Islet precursor cell (in vitro differentiated cells): ENCODE data around the gene CNPPD1.
A peak's percentile ranks its signal among the peaks of the same experiment; 100 is the strongest.
"Not testable (repeated sequence)": the region's sequence is repeated elsewhere in the genome, so short reads cannot be mapped to it uniquely, and the experiment has no call there.

Experiments used
- DNase-seq: peaks from one replicate; pipeline ENCODE4 v3.0.0-alpha.2; 2018

The CNPPD1 gene

GRCh38 chr2:219207884-219208740, 31.4 kb upstream of the CNPPD1 start:
- DNase-seq = no peak

DNA sequence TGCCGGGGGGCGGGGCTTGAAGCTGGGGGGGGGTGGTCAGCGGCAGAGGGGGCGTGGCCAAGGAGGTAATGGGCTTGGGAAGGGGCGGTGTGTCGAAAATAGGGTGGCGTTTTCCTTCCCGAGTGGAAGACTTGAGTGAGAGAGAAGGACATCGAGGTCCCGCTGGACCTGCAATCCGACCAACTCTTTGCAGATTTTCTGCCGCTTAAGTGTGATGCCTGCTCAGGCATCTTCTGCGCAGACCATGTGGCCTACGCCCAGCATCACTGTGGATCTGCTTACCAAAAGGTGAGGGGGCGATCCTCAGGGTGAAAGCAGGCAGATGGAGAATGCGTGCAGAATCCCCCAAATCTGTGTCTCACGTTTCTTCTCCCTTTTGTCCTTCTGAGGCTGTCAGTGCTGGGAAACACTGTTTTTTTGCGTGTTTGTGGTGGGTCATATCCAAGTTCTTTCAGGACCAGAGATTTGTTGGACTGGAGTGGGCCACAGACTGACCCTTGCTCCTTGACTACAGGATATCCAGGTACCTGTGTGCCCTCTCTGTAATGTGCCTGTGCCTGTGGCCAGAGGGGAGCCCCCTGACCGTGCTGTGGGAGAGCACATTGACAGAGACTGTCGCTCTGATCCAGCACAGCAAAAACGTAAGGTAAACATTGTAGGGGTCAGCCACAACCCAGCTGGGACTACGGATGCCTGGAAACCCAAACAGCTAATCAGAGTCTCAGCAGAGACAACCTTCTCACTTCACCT, 30.6 kb upstream of the CNPPD1 start:
- DNase-seq = no peak

DNA sequence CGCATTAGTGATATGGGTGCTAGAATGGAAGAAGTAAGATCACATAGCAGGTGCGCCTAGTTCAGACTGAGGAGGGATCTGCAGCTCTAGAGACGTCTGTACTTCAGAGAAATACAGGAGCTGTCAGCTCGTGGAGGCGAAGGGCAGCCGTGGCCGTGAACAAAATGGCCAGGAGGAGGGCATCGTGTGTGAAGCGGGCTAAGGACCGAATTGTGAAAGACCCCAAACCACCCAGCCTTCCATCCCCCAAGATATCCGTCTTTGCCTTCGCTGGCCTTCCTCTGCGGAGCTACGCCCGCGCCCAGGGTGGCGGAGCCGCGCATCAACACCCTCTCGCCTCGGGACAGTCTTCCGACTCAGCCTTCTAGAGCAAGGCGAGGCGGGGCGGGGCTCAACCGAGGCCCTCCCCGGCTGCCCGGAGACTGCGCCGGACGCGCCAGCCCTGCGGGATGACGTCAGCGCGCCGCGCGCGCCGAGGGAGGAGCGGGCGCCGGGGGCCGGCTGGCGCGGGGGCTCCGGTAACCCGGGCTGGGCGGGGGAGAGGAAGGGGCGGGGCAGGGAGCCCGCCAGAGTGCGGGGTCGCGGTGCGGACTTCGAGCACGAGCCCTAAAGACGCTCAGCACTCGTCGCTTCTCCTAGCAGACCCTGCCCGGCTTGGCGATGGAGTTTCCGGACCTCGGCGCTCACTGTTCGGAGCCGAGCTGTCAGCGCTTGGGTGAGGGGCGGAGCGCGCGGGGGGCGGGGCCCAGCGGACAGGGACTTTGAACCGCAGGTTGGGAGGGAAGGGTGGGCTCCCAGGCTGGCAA, 29.8 kb upstream of the CNPPD1 start, which contains the start of gene ZFAND2B:
TSS of gene ZFAND2B (plus strand) at position 455 of the 806 bp plus-strand sequence. CDS start at position 661, 206 bp downstream.
- peak; percentile 96 for DNase-seq

DNA sequence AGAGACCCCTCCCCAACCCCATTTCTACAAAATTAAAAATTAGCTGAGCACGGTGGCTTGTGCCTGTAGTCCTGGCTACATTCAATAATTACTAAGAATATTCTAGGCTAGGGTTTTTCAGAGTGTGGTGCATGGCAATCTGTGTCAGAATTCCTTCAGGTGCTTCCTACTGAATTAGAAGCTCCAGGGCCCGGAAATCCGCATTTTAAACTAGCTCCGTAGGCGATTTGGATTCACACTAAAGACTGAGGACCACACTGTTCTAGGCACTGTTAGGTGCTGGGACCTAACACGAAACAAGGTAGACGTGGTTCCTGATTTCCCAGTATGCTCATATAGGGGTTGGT, 29.2 kb upstream of the CNPPD1 start:
- DNase-seq = no peak

GRCh38 chr2:219205165-219205538, 28.4 kb upstream of the CNPPD1 start:
- DNase-seq = no peak

DNA sequence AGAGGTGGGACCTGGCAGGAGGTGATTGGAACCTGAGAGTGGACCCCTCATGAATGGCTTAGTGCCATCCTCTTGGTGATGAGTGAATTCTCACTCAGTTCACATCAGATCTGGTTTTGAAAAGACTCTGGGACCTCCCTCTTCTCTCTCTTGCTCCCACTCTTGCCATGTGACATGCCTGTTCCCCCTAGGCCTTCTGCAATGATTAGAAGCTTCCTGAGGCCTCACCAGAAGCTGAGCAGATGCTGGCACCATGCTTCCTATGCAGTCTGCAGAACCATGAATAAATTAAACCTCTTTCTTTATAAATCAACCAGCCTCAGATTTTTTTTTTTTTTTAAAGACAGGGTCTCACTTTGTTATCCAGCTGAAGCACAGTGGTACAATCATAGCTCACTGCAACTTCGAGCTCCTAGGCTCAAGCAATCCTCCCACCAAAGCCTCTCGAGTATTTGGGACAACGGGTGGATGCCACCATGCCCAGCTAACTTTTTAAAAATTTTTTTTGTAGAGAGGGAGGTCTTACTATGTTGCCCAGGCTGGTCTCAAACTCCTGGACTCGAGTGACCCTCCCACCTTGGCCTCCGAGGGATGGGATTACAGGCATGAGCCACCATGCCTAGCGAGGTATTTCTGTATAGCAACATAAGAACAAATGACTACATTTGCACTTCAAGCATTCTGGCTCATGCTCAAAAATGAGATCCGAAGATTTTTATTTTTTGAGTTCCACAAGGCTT, 27.9 kb upstream of the CNPPD1 start:
- DNase-seq = no peak

GRCh38 chr2:219201331-219201730, 24.6 kb upstream of the CNPPD1 start:
- not testable (repeated sequence) for DNase-seq

DNA sequence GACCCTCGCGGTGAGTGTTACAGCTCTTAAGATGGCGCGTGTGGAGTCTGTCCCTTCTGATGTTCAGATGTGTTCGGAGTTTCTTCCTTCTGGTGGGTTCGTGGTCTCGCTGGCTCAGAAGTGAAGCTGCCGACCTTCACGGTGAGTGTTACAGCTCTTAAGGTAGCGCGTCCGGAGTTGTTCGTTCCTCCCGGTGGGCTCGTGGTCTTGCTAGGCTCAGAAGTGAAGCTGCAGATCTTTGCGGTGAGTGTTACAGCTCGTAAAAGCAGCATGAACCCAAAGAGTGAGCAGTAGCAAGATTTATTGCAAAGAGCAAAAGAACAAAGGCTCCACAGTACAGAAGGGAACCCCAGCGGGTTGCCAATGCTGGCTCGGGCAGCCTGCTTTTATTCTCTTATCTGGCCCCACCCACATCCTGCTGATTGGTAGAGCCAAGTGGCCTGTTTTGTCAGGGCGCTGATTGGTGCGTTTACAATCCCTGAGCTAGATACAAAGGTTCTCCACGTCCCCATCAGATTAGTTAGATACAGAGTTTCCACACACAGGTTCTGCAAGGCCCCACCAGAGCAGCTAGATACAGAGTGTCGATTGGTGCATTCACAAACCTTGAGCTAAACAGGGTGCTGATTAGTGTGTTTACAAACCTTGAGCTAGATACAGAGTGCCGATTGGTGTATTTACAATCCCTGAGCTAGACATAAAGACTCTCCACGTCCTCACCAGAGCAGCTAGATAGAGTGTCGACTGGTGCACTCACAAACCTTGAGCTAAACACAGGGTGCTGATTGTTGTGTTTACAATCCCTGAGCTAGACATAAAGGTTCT, 24.0 kb upstream of the CNPPD1 start:
- DNase-seq = not testable (repeated sequence)

GRCh38 chr2:219199470-219200211, 22.9 kb upstream of the CNPPD1 start:
- no peak for DNase-seq

DNA sequence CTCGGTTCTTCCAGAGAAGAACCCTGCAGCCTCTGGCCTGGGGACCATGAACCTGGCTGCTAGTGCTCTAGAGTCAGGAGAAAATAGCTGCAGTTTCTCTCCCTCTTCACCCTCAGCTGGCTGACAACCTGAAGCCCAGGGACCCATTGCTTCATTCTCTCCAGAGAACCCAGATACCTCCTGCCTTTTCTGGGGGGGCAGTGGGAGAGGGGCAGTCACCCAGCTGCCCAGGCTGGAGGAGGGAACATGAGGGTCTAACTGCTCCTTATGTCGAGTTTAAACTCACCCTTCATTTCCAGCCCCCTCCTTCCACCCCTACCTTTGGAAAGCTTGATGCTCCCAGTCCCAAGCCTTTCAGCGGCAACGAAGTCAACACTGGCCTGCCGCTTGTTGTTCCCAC, 22.2 kb upstream of the CNPPD1 start:
- DNase-seq = no peak

GRCh38 chr2:219197388-219197787, 20.7 kb upstream of the CNPPD1 start:
- no peak for DNase-seq

GRCh38 chr2:219186754-219187456, 10.2 kb upstream of the CNPPD1 start:
- no peak for DNase-seq

- DNase-seq = no peak
Observed at GRCh38 chr2:219184121-219184520, 7.4 kb upstream of the CNPPD1 start.

GRCh38 chr2:219183151-219183772, 6.5 kb upstream of the CNPPD1 start:
- no peak for DNase-seq

GRCh38 chr2:219182331-219183150, 5.8 kb upstream of the CNPPD1 start:
- no peak for DNase-seq

DNA sequence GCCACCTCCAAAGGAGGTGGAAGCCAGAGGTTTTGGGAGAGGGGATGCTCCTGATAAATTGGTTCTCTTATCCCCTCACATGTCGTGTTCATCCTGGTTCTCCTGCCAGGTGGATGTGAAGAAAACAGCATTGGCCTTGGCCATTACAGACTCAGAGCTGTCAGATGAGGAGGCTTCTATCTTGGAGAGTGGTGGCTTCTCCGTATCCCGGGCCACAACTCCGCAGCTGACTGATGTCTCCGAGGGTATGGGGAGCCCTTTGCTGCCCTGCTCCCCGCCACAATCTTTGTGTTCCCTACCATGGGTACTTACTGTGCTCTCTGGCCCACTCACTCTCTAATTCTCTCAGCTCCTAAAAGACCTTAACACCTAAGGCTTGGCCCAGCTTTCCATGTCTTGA, 4.8 kb upstream of the CNPPD1 start:
- no peak for DNase-seq

DNA sequence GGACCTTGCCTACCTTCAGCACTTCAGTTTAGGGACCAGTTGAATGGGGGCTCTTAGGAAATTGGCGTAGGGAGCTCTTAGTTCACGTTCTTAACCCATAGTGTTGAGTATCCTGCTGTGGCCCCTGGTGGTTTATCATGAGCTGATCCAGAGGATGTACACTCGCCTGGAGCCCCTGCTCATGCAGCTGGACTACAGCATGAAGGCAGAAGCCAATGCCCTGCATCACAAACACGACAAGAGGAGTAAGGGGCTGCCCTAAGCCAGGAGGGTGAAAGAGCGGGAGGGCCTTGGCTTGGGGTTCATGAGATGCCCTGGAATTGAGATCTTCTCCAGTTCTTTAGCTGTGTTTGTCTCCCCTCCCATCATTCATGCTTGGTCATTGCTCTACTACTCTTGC, 4.2 kb upstream of the CNPPD1 start:
- no peak for DNase-seq

DNA sequence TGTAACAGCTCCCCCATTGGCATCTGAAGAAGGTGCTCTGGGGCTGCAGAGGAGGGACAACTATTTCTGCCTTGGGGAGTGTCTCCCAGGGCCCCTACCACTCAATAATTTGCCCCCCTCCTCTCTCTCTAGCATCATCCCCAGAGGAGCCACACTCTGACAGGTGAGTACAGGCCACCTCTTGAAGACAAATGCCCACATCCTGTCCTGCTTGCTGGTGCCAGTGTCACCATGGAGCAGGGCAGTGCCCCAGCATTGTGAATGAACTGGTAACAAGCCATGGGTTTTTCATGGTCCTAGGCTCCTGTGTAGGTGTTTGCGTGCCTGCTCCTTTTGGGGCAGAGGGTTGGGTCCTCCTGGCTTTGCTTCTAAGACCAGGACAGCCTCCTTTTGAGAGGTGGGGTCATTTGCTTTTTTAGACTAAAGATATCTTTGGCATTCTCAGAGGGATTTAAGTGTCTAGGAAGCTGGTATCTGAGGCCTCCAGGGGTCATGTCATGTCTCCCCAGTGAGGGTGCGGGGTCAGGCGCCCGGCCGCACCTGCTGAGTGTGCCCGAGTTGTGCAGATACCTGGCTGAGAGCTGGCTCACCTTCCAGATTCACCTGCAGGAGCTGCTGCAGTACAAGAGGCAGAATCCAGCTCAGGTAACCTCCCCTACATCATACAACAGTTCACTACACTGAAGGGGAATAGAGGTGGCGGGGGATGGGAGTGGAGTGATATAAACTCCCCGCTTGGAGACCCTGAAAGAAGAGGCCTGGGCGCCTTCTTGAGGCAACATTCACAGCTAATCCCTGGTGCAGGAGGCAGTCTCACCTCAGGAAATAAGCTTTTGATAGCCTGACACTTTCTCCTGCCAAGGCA, 3.1 kb upstream of the CNPPD1 start:
- no peak for DNase-seq
